ENCODE results near the gene CFHR4. TPM values are rescaled to one million over a fixed set of nuclear protein-coding genes. Genes with fewer than 3 reads are reported as not detected.

The CFHR4 gene
- total and polyA plus RNA-seq, 2 donors (not counting 1 experiment from before 2014, with no cell fraction given): not detected

- Histone ChIP-seq H3K4me1 (ENCODE audit: control insufficient read depth in 2 of 2, insufficient read depth in 2 of 2, low read length in 2 of 2) (no peaks in the 10 kb centered on the region), H3K9ac (ENCODE audit: low read length) (no peak overlapping the region), H3K9me3 (ENCODE audit: control extremely low read depth in 1 of 3, control insufficient read depth in 2 of 3, insufficient read depth in 1 of 3, low read length in 2 of 3) (peaks cover 0 to 7% (median 0%) of the 10 kb centered on the region in 3 donors), H3K36me3 (replicated peaks in 1 of 2; ENCODE audit: control extremely low read depth in 1 of 2, control insufficient read depth in 1 of 2, extremely low read depth in 1 of 2, insufficient read depth in 2 of 2, low read length in 1 of 2) (no peaks in the 10 kb centered on the region), H3K79me2 (ENCODE audit: control insufficient read depth, insufficient read depth, low read length) (no peaks in the 10 kb centered on the region), H4K20me1 (ENCODE audit: control insufficient read depth, insufficient read depth, low read length, poor library complexity, severe bottlenecking) (no peaks in the 10 kb centered on the region), H2AFZ (ENCODE audit: insufficient read depth, low read depth, low read length, poor library complexity, severe bottlenecking) (no peak overlapping the region), H3K27ac (ENCODE audit: low read length in 2 of 2) (no peak overlapping the region), H3K4me3 (ENCODE audit: control extremely low read depth in 1 of 5, extremely low read depth in 1 of 5, insufficient read depth in 1 of 5, low read depth in 2 of 5, low read length in 4 of 5) (no peak overlapping the region), H3K4me2 (replicated peaks; ENCODE audit: low read depth, low read length, poor library complexity, severe bottlenecking) (no peak overlapping the region), H3K27me3 (replicated peaks in 1 of 4; ENCODE audit: control extremely low read depth in 1 of 4, control insufficient read depth in 3 of 4, insufficient read depth in 4 of 4, low read length in 3 of 4) (no peaks in the 10 kb centered on the region)
- Mint-ChIP-seq H3K9me3 (ENCODE audit: insufficient read depth) (peaks cover 2% of the 10 kb centered on the region), H3K27me3 (no peaks in the 10 kb centered on the region), H3K27ac (no peak overlapping the region), H3K4me3 (no peak overlapping the region), H3K4me1 (no peaks in the 10 kb centered on the region)
- DNase-seq (no peak), ATAC-seq (ENCODE audit: low read depth) (no peak)
- intact Hi-C loops (cut with micrococcal nuclease): no loop called here
- WGBS (ENCODE audit: insufficient coverage): no CpG with 5 or more reads among the region's 1 CpG
- ChIA-PET CTCF (no interaction called here), POLR2A (no interaction called here)
- no peak for TF ChIP-seq CTCF (IDR thresholded peaks at IDR 0.05)
- no peak for TF ChIP-seq EZH2 (IDR thresholded peaks at IDR 0.05; ENCODE audit: borderline replicate concordance, insufficient read depth, low read depth, low read length, poor library complexity, severe bottlenecking)
These were observed 68.1 kb downstream of the CFHR4 start for GRCh38 chr1:196955926-196956325.

GRCh38 chr1:196960854-196961253 lies 73.0 kb downstream of the CFHR4 start:
- no peaks in the 10 kb centered on the region for H3K4me1 Mint-ChIP-seq
- intact Hi-C loops (cut with micrococcal nuclease): no loop called here

More at GRCh38 chr1:196960854-196961253, 73.0 kb downstream of the CFHR4 start:
- Mint-ChIP-seq H3K9me3 (ENCODE audit: insufficient read depth) (peaks cover 2% of the 10 kb centered on the region), H3K4me3 (no peak overlapping the region), H3K27ac (no peak overlapping the region), H3K27me3 (no peaks in the 10 kb centered on the region)
- no peak for TF ChIP-seq CTCF (IDR thresholded peaks at IDR 0.05)
- no peak for TF ChIP-seq EZH2 (IDR thresholded peaks at IDR 0.05; ENCODE audit: borderline replicate concordance, insufficient read depth, low read depth, low read length, poor library complexity, severe bottlenecking)
- H3K4me1 ChIP-seq (ENCODE audit: control insufficient read depth in 2 of 2, insufficient read depth in 2 of 2, low read length in 2 of 2): no peaks in the 10 kb centered on the region
- H3K9ac ChIP-seq (ENCODE audit: low read length): no peak overlapping the region
- POLR2A ChIA-PET: no interaction called here
- no peak for ATAC-seq (ENCODE audit: low read depth)
- no peak overlapping the region for H3K4me2 ChIP-seq (replicated peaks; ENCODE audit: low read depth, low read length, poor library complexity, severe bottlenecking)
- CTCF ChIA-PET: no interaction called here
- H4K20me1 ChIP-seq (ENCODE audit: control insufficient read depth, insufficient read depth, low read length, poor library complexity, severe bottlenecking): no peaks in the 10 kb centered on the region
- H3K27ac ChIP-seq (ENCODE audit: low read length in 2 of 2): no peak overlapping the region
- H3K9me3 ChIP-seq (ENCODE audit: control extremely low read depth in 1 of 3, control insufficient read depth in 2 of 3, insufficient read depth in 1 of 3, low read length in 2 of 3): peaks cover 0 to 8% (median 1%) of the 10 kb centered on the region in 3 donors
- no peak for DNase-seq
- H3K27me3 ChIP-seq (replicated peaks in 1 of 4; ENCODE audit: control extremely low read depth in 1 of 4, control insufficient read depth in 3 of 4, insufficient read depth in 4 of 4, low read length in 3 of 4): no peaks in the 10 kb centered on the region
- H2AFZ ChIP-seq (ENCODE audit: insufficient read depth, low read depth, low read length, poor library complexity, severe bottlenecking): no peak overlapping the region
- WGBS (ENCODE audit: insufficient coverage): no CpG with 5 or more reads among the region's 3 CpGs
- no peak overlapping the region for H3K4me3 ChIP-seq (ENCODE audit: control extremely low read depth in 1 of 5, extremely low read depth in 1 of 5, insufficient read depth in 1 of 5, low read depth in 2 of 5, low read length in 4 of 5)
- H3K36me3 ChIP-seq (replicated peaks in 1 of 2; ENCODE audit: control extremely low read depth in 1 of 2, control insufficient read depth in 1 of 2, extremely low read depth in 1 of 2, insufficient read depth in 2 of 2, low read length in 1 of 2): no peaks in the 10 kb centered on the region
- H3K79me2 ChIP-seq (ENCODE audit: control insufficient read depth, insufficient read depth, low read length): no peaks in the 10 kb centered on the region

Other genes with a start within 250 kb of the CFHR4 start
- gene CFH, start 236.0 kb upstream of the CFHR4 start, total RNA-seq: not detected in 2 replicates
- gene CFH, start 236.0 kb upstream of the CFHR4 start, polyA plus RNA-seq: 0.07 TPM in 1 of 2 replicates, not detected in the other
- not detected in 2 replicates for gene CFHR3, start 113.2 kb upstream of the CFHR4 start, total RNA-seq
- gene CFHR3, start 113.2 kb upstream of the CFHR4 start, polyA plus RNA-seq: not detected in 2 replicates
- gene CFHR1, start 68.3 kb upstream of the CFHR4 start, total RNA-seq: not detected in 2 replicates
- gene CFHR1, start 68.3 kb upstream of the CFHR4 start, polyA plus RNA-seq: not detected in 2 replicates
- not detected in 2 replicates for gene CFHR2, start 55.7 kb downstream of the CFHR4 start, total RNA-seq
- gene CFHR2, start 55.7 kb downstream of the CFHR4 start, polyA plus RNA-seq: not detected in 2 replicates
- not detected in 2 replicates for gene CFHR5, start 89.5 kb downstream of the CFHR4 start, total RNA-seq
- not detected in 2 replicates for gene CFHR5, start 89.5 kb downstream of the CFHR4 start, polyA plus RNA-seq
- not detected in 2 replicates for gene F13B, start 179.2 kb downstream of the CFHR4 start, total RNA-seq
- gene F13B, start 179.2 kb downstream of the CFHR4 start, polyA plus RNA-seq: not detected in 2 replicates